ENCODE data around the gene KCNJ11. TPM values are rescaled to one million over a fixed set of nuclear protein-coding genes. Genes with fewer than 3 reads are reported as not detected.
A peak's percentile ranks its signal among the peaks of the same experiment; 100 is the strongest.

The KCNJ11 gene
- total RNA-seq, 1 donor from 2014 or later, result 1.9 TPM

DNA sequence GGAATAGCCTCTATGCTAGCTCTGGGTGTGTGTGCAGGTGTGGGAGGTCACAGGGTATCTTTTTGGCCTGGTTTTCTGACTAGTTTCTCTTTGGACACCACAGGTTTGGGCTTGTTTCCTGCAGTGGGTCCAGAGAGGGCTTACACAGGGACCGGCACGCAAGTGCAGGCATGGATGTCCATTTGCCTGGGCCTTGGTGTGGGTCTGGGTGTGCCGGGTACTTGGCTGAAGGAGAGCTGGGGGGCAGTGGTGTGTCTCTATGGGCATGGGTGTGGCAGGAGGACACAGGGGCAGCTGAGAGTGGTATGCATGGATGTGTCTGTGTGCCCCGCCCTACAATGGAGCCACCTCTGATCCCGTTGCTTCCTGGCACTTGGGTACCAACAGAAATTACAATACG lies 7.5 kb upstream of the KCNJ11 start:
- no peaks in the 10 kb centered on the region for H3K4me1 Mint-ChIP-seq
- no peak overlapping the region for H3K27ac Mint-ChIP-seq
- H3K27me3 ChIP-seq, result no peaks in the 10 kb centered on the region
- no peak for DNase-seq (ENCODE audit: low spot score)
- H3K4me1 ChIP-seq, result no peaks in the 10 kb centered on the region
- H3F3A ChIP-seq (ENCODE audit: low read depth), result no peaks in the 10 kb centered on the region
- no peaks in the 10 kb centered on the region for H3K9me3 ChIP-seq (ENCODE audit: low read depth)
- H3K27ac ChIP-seq, result no peak overlapping the region
- no peak overlapping the region for H3K4me2 ChIP-seq
- H4K20me1 ChIP-seq (ENCODE audit: low read depth), result no peaks in the 10 kb centered on the region
- H3K9ac ChIP-seq, result no peak overlapping the region
- no peaks in the 10 kb centered on the region for H3K9me3 Mint-ChIP-seq
- H3K79me2 ChIP-seq (ENCODE audit: low read depth), result no peaks in the 10 kb centered on the region
- peaks cover 7% of the 10 kb centered on the region for H3K27me3 Mint-ChIP-seq (ENCODE audit: insufficient read depth, low read depth)
- H3K4me3 ChIP-seq, result no peak overlapping the region
- no peaks in the 10 kb centered on the region for H3K36me3 Mint-ChIP-seq
- TF ChIP-seq, protein P1, sequence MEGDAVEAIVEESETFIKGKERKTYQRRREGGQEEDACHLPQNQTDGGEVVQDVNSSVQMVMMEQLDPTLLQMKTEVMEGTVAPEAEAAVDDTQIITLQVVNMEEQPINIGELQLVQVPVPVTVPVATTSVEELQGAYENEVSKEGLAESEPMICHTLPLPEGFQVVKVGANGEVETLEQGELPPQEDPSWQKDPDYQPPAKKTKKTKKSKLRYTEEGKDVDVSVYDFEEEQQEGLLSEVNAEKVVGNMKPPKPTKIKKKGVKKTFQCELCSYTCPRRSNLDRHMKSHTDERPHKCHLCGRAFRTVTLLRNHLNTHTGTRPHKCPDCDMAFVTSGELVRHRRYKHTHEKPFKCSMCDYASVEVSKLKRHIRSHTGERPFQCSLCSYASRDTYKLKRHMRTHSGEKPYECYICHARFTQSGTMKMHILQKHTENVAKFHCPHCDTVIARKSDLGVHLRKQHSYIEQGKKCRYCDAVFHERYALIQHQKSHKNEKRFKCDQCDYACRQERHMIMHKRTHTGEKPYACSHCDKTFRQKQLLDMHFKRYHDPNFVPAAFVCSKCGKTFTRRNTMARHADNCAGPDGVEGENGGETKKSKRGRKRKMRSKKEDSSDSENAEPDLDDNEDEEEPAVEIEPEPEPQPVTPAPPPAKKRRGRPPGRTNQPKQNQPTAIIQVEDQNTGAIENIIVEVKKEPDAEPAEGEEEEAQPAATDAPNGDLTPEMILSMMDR (IDR thresholded peaks at IDR 0.05), result no peak
- TF ChIP-seq EZH2phosphoT487 (IDR thresholded peaks at IDR 0.05) (no peak), EZH2 (IDR thresholded peaks at IDR 0.05) (no peak)
- H3K36me3 ChIP-seq, result no peaks in the 10 kb centered on the region
- no peak overlapping the region for H2AFZ ChIP-seq (replicated peaks)
- H3K4me3 Mint-ChIP-seq, result no peak overlapping the region

GRCh38 chr11:17395554-17395961 lies 7.1 kb upstream of the KCNJ11 start:
- DNase-seq (ENCODE audit: low spot score), result no peak
- Histone ChIP-seq H3K9me3 (ENCODE audit: low read depth) (no peaks in the 10 kb centered on the region), H4K20me1 (ENCODE audit: low read depth) (no peaks in the 10 kb centered on the region), H2AFZ (replicated peaks) (no peak overlapping the region), H3F3A (ENCODE audit: low read depth) (no peaks in the 10 kb centered on the region), H3K9ac (no peak overlapping the region), H3K4me1 (no peaks in the 10 kb centered on the region), H3K79me2 (ENCODE audit: low read depth) (no peaks in the 10 kb centered on the region), H3K27ac (no peak overlapping the region), H3K27me3 (no peaks in the 10 kb centered on the region), H3K4me3 (no peak overlapping the region), H3K36me3 (no peaks in the 10 kb centered on the region), H3K4me2 (no peak overlapping the region)
- Mint-ChIP-seq H3K4me3 (no peak overlapping the region), H3K9me3 (no peaks in the 10 kb centered on the region), H3K4me1 (no peaks in the 10 kb centered on the region), H3K36me3 (no peaks in the 10 kb centered on the region), H3K27me3 (ENCODE audit: insufficient read depth, low read depth) (peaks cover 7% of the 10 kb centered on the region), H3K27ac (no peak overlapping the region)
- TF ChIP-seq EZH2 (IDR thresholded peaks at IDR 0.05) (no peak), EZH2phosphoT487 (IDR thresholded peaks at IDR 0.05) (no peak)
- TF ChIP-seq, protein P1 (IDR thresholded peaks at IDR 0.05), result no peak

DNA sequence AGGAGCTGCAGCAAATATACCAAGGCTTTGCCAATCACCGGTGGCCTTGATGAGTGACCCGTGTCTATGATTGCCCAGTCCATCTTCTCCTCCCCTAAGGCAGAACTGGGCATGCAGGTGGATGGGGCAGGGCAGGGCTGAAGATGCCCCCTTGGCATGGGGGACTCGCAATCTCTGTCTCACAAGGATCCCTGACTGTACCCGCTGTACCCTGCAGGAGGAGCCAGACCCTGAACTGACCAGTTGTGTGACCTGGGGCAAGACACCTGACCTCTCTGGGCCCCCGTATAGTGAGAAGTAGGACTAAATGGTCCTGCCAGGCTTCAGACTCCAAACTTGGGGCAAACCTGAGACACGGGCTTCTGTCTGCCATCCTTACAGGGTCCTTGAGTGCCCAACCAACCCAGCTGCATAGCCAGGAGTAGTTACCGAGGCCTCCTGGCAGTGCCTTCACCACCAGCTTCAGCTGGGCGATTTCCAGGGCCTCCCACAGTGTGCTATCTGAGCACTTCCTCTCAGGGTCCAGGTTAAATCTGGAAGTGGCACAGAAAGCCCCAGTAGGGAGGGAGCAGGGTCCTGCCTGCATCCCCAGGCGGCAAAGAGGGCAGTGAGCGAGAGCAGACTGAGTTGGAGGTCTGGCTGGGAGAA lies 6.4 kb upstream of the KCNJ11 start:
- no peaks in the 10 kb centered on the region for H3K36me3 Mint-ChIP-seq
- Histone ChIP-seq H3K4me1 (peaks cover 2% of the 10 kb centered on the region), H3K79me2 (ENCODE audit: low read depth) (no peaks in the 10 kb centered on the region), H3K27me3 (no peaks in the 10 kb centered on the region), H4K20me1 (ENCODE audit: low read depth) (no peaks in the 10 kb centered on the region), H2AFZ (replicated peaks) (no peak overlapping the region), H3K27ac (no peak overlapping the region), H3K4me2 (no peak overlapping the region), H3F3A (ENCODE audit: low read depth) (peaks cover 4% of the 10 kb centered on the region), H3K9ac (no peak overlapping the region), H3K4me3 (no peak overlapping the region), H3K9me3 (ENCODE audit: low read depth) (no peaks in the 10 kb centered on the region), H3K36me3 (no peaks in the 10 kb centered on the region)
- no peak overlapping the region for H3K27ac Mint-ChIP-seq
- no peaks in the 10 kb centered on the region for H3K9me3 Mint-ChIP-seq
- H3K4me1 Mint-ChIP-seq, result peaks cover 5% of the 10 kb centered on the region
- TF ChIP-seq, protein P1 (IDR thresholded peaks at IDR 0.05), result peak; percentile 7
- no peak for TF ChIP-seq EZH2phosphoT487 (IDR thresholded peaks at IDR 0.05)
- H3K4me3 Mint-ChIP-seq, result no peak overlapping the region
- no peak for DNase-seq (ENCODE audit: low spot score)
- peaks cover 11% of the 10 kb centered on the region for H3K27me3 Mint-ChIP-seq (ENCODE audit: insufficient read depth, low read depth)

Data from neural progenitor cell (in vitro differentiated cells).